NB4 (cell line): ENCODE data around the gene TMTC2.

Experiments
- DNase-seq: peaks from one replicate; pipeline ENCODE4 v3.0.0; 2010; ENCODE audit warnings: low read depth
- H3K4me3 ChIP-seq: one replicate; pipeline ENCODE4 v1.5.1; 2011; ENCODE audit warnings: mild to moderate bottlenecking, low read depth, low read length, moderate library complexity
- MYC ChIP-seq: IDR thresholded peaks from 2 replicates; pipeline ENCODE4 v1.6.1; 2011; ENCODE audit warnings: low read depth, low read length
- POLR2A ChIP-seq: IDR thresholded peaks from 2 replicates; pipeline ENCODE4 v1.6.1; 2011; ENCODE audit warnings: mild to moderate bottlenecking; ENCODE audit not compliant: insufficient read length; ENCODE audit errors: extremely low read depth
- TF ChIP-seq, protein P1 (sequence below): IDR thresholded peaks from 2 replicates; pipeline ENCODE4 v1.6.1; 2011; ENCODE audit warnings: low read depth, low read length
- TF ChIP-seq, protein P2 (sequence below): IDR thresholded peaks from one replicate; pipeline ENCODE4 v1.5.1; 2012; ENCODE audit warnings: low read depth, low read length

Gene TMTC2

DNA sequence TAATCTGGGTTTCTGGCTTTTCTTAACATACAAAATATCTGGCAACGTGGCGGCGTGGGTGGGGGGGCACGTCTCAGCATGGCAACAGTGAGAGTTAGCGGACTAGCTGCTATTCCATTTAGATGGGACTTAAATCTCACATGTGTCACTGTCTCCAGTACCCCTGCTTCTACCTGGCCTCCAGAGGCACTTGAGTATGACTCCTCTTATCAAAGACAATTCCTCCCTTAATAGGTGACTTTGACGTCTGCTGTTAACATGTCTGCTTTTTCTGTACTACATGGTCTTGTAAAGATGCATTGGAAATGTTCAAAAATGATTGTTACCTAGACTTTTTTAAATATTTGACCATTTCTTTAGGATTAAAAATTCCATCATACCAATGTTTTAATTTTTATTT lies 456.2 kb downstream of the TMTC2 start:
- H3K4me3 ChIP-seq = no peak overlapping the region
- TF ChIP-seq MYC = no peak
- TF ChIP-seq POLR2A = no peak
- TF ChIP-seq, protein P1, sequence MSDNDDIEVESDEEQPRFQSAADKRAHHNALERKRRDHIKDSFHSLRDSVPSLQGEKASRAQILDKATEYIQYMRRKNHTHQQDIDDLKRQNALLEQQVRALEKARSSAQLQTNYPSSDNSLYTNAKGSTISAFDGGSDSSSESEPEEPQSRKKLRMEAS = no peak
- TF ChIP-seq, protein P2, sequence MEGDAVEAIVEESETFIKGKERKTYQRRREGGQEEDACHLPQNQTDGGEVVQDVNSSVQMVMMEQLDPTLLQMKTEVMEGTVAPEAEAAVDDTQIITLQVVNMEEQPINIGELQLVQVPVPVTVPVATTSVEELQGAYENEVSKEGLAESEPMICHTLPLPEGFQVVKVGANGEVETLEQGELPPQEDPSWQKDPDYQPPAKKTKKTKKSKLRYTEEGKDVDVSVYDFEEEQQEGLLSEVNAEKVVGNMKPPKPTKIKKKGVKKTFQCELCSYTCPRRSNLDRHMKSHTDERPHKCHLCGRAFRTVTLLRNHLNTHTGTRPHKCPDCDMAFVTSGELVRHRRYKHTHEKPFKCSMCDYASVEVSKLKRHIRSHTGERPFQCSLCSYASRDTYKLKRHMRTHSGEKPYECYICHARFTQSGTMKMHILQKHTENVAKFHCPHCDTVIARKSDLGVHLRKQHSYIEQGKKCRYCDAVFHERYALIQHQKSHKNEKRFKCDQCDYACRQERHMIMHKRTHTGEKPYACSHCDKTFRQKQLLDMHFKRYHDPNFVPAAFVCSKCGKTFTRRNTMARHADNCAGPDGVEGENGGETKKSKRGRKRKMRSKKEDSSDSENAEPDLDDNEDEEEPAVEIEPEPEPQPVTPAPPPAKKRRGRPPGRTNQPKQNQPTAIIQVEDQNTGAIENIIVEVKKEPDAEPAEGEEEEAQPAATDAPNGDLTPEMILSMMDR = no peak
- no peak for DNase-seq

GRCh38 chr12:83143950-83144349 lies 457.2 kb downstream of the TMTC2 start:
- H3K4me3 ChIP-seq = no peak overlapping the region
- TF ChIP-seq, protein P2 = no peak
- no peak for DNase-seq

- no peak overlapping the region for H3K4me3 ChIP-seq
- TF ChIP-seq POLR2A = no peak
- TF ChIP-seq, protein P1 = no peak
- TF ChIP-seq, protein P2 = no peak
- DNase-seq = no peak
Observed at GRCh38 chr12:83145325-83145840, 458.7 kb downstream of the TMTC2 start.

- no peak for DNase-seq
- no peak for TF ChIP-seq POLR2A
- TF ChIP-seq MYC = no peak
- TF ChIP-seq, protein P2 = no peak
- TF ChIP-seq, protein P1 = no peak
- no peak overlapping the region for H3K4me3 ChIP-seq
Observed at GRCh38 chr12:83147341-83147740, 460.6 kb downstream of the TMTC2 start.

- TF ChIP-seq, protein P1 = no peak
- TF ChIP-seq, protein P2 = no peak
- TF ChIP-seq POLR2A = no peak
- DNase-seq = no peak
- H3K4me3 ChIP-seq = no peak overlapping the region
Observed at GRCh38 chr12:83149987-83150386, 463.3 kb downstream of the TMTC2 start.

GRCh38 chr12:83150465-83151189 lies 463.9 kb downstream of the TMTC2 start:
- TF ChIP-seq, protein P1 = no peak
- TF ChIP-seq POLR2A = no peak
- no peak overlapping the region for H3K4me3 ChIP-seq
- DNase-seq = no peak
